OCI-LY1 (cell line): ENCODE measurements around the gene DYDC2.

Experiments used
- EZH2 ChIP-seq: fragments of 200-600 bp; sonication (generic), shearing (Covaris generic); IDR thresholded peaks from 2 replicates; pipeline ENCODE4 v1.8.0; 2017; ENCODE audit warnings: borderline replicate concordance, mixed run types, mild to moderate bottlenecking, antibody characterized with exemption, low read length, moderate library complexity, mixed read lengths
- TF ChIP-seq, protein P1 (sequence below): fragments of 200-600 bp; sonication (generic), shearing (Covaris generic); IDR thresholded peaks from 2 replicates; pipeline ENCODE4 v1.5.1; 2017; ENCODE audit warnings: mild to moderate bottlenecking, antibody characterized with exemption, low read length, moderate library complexity, mixed read lengths

DNA sequence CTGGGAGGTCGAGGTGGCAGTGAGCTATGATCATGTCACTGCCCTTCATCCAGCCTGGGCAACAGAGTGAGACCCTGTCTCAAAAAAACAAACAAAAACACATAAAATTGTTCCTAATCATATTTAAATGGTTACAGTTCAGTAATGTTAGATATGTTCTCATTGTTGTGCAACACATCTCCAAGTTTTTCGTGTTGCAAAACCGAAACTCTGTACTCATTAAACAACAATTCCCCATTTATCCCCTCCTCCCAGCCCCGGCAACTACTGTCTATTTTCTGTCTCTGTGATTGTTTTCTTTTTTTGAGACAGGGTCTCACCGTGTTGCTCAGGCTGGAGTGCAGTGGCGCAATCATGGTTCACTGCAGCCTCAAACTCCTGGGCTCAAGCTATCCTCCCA, 35.7 kb downstream of the DYDC2 start:
- no peak for TF ChIP-seq EZH2
- TF ChIP-seq, protein P1, sequence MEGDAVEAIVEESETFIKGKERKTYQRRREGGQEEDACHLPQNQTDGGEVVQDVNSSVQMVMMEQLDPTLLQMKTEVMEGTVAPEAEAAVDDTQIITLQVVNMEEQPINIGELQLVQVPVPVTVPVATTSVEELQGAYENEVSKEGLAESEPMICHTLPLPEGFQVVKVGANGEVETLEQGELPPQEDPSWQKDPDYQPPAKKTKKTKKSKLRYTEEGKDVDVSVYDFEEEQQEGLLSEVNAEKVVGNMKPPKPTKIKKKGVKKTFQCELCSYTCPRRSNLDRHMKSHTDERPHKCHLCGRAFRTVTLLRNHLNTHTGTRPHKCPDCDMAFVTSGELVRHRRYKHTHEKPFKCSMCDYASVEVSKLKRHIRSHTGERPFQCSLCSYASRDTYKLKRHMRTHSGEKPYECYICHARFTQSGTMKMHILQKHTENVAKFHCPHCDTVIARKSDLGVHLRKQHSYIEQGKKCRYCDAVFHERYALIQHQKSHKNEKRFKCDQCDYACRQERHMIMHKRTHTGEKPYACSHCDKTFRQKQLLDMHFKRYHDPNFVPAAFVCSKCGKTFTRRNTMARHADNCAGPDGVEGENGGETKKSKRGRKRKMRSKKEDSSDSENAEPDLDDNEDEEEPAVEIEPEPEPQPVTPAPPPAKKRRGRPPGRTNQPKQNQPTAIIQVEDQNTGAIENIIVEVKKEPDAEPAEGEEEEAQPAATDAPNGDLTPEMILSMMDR = no peak
